Ishikawa (cell line): Measurements from ENCODE around the gene OLIG1.

Experiments
- CEBPB ChIP-seq: IDR thresholded peaks from 2 replicates; pipeline ENCODE4 v1.6.1; 2012
- CREB1 ChIP-seq: IDR thresholded peaks from 2 replicates; pipeline ENCODE4 v1.6.1; 2012; ENCODE audit warnings: low read depth
- EGR1 ChIP-seq: IDR thresholded peaks from 2 replicates; pipeline ENCODE4 v1.6.1; 2012
- EP300 ChIP-seq: IDR thresholded peaks from 2 replicates; pipeline ENCODE4 v1.6.1; 2012; ENCODE audit warnings: borderline replicate concordance
- FOXM1 ChIP-seq: IDR thresholded peaks from 2 replicates; pipeline ENCODE4 v1.6.1; 2012; ENCODE audit warnings: low read depth, borderline replicate concordance
- MAX ChIP-seq: IDR thresholded peaks from 2 replicates; pipeline ENCODE4 v1.6.1; 2012
- NFIC ChIP-seq: IDR thresholded peaks from 2 replicates; pipeline ENCODE4 v1.6.1; 2012
- RAD21 ChIP-seq: IDR thresholded peaks from 2 replicates; pipeline ENCODE4 v1.6.1; 2012; ENCODE audit warnings: low read depth
- REST ChIP-seq: IDR thresholded peaks from 2 replicates; pipeline ENCODE4 v1.6.1; 2012; ENCODE audit warnings: low read depth, mild to moderate bottlenecking
- TAF1 ChIP-seq: IDR thresholded peaks from 2 replicates; pipeline ENCODE4 v1.6.1; 2012; ENCODE audit warnings: low read depth, mild to moderate bottlenecking
- TCF12 ChIP-seq: IDR thresholded peaks from 2 replicates; pipeline ENCODE4 v1.6.1; 2012; ENCODE audit warnings: low read depth
- TEAD4 ChIP-seq: IDR thresholded peaks from 2 replicates; pipeline ENCODE4 v1.6.1; 2012
- USF1 ChIP-seq: IDR thresholded peaks from 2 replicates; pipeline ENCODE4 v1.6.1; 2012
- YY1 ChIP-seq: IDR thresholded peaks from 2 replicates; pipeline ENCODE4 v1.6.1; 2012; ENCODE audit warnings: low read depth
- ZBTB7A ChIP-seq: IDR thresholded peaks from 2 replicates; pipeline ENCODE4 v1.6.1; 2012; ENCODE audit warnings: low read depth

OLIG1 gene

GRCh38 chr21:33069994-33070743 is at the start of gene OLIG1:
TSS of gene OLIG1 (plus strand) at chr21:33070141. CDS start at chr21:33070247, 106 bp downstream.
- TF ChIP-seq MAX, result peak; percentile 31; the same call in 1 of the 2 replicates
- no peak for TF ChIP-seq EGR1
- 0 out of 2 replicates have a peak, but pooled peaks have one; percentile 11 for TF ChIP-seq ZBTB7A

- TF ChIP-seq ZBTB7A (no peak), TAF1 (no peak), EP300 (no peak), TCF12 (no peak), FOXM1 (no peak), MAX (no peak), YY1 (no peak), REST (no peak), USF1 (no peak), EGR1 (no peak), RAD21 (no peak), CEBPB (no peak)
These were observed 49.3 kb upstream of the OLIG1 start for GRCh38 chr21:33020558-33021100.

GRCh38 chr21:33021150-33021549 is 48.8 kb upstream of the OLIG1 start:
- TF ChIP-seq RAD21, result no peak
- TF ChIP-seq TAF1, result no peak
- TF ChIP-seq EGR1, result no peak
- TF ChIP-seq CEBPB, result no peak
- TF ChIP-seq TEAD4, result no peak
- no peak for TF ChIP-seq MAX
- TF ChIP-seq TCF12, result no peak
- no peak for TF ChIP-seq CREB1
- no peak for TF ChIP-seq NFIC
- TF ChIP-seq YY1, result no peak
- TF ChIP-seq REST, result no peak
- TF ChIP-seq EP300, result no peak
- no peak for TF ChIP-seq FOXM1
- TF ChIP-seq ZBTB7A, result no peak
- TF ChIP-seq USF1, result no peak

GRCh38 chr21:33021667-33022066 is 48.3 kb upstream of the OLIG1 start:
- TF ChIP-seq EGR1, result no peak
- no peak for TF ChIP-seq CREB1
- no peak for TF ChIP-seq NFIC
- no peak for TF ChIP-seq USF1
- TF ChIP-seq YY1, result no peak
- no peak for TF ChIP-seq TEAD4
- TF ChIP-seq TCF12, result no peak
- TF ChIP-seq ZBTB7A, result no peak
- no peak for TF ChIP-seq RAD21
- TF ChIP-seq CEBPB, result no peak
- TF ChIP-seq EP300, result no peak
- no peak for TF ChIP-seq FOXM1
- no peak for TF ChIP-seq TAF1
- no peak for TF ChIP-seq REST
